NCI-H187 (cell line): Measurements from ENCODE around the gene TBX4.
"Not testable (repeated sequence)": the region's sequence is repeated elsewhere in the genome, so short reads cannot be mapped to it uniquely, and the experiment has no call there.

Source experiments
- DNase-seq, 2 experiments: peaks; one replicate each; lab custom pipeline; 2025; lab: John Stamatoyannopoulos, UW

The TBX4 gene

DNA sequence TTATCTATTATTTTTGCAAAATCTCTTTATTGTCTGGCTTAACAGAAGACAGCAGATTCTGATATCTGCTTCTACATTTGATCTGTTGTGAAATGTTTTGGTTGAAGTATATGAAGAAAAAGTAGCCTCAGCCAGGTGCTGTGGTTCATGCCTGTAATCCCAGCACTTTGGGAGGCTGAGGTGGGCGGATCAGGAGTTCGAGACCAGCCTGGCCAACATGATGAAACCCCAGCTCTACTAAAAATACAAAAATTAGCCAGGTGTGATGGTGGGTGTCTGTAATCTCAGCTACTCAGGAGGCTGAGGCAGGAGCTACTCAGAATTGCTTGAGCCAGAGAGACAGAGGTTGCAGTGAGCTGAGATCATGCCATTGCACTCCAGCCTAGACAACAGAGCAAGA is 75.2 kb downstream of the TBX4 start:
- DNase-seq, result not testable (repeated sequence)

DNA sequence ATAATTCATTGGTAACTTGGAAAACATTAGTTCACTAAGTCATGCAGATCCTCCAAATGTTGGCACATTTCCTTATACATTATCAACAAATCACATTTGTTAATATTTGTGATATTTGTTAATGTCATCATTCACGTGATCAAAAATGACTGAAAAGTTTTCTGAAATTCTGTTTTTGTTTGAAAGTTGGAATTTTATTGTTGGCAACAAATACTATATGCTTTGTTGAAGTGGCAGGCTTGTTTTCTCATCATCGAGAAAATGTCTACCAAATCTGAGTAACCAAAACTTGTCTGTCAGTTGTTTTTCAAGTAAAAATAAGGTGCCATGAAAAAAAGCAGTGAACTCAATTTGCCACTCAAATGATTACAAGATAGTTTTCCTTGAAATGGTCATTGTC is 75.9 kb downstream of the TBX4 start:
- no peak for DNase-seq

GRCh38 chr17:61531223-61531622 is 79.0 kb downstream of the TBX4 start:
- no peak for DNase-seq

DNA sequence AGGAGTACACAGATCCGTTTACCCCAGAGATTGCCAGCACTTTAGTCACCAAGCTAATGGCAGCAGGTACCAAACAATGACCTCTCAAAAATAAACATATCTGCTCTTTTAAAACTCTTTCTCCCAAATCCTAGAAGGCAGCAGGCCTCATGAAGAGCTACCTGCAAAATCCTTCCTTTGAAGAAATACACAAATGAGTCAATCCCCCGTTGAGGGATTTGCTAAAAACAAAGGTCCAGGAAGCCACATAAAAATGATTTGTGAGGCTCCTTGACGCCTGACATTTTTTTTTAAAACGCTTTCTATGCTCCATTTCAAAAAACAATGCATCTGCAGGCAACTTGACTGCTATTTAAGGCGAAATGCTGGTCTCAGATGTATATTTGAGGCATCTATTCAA is 80.6 kb downstream of the TBX4 start:
- peak; percentile 16 to 31 for DNase-seq

DNA sequence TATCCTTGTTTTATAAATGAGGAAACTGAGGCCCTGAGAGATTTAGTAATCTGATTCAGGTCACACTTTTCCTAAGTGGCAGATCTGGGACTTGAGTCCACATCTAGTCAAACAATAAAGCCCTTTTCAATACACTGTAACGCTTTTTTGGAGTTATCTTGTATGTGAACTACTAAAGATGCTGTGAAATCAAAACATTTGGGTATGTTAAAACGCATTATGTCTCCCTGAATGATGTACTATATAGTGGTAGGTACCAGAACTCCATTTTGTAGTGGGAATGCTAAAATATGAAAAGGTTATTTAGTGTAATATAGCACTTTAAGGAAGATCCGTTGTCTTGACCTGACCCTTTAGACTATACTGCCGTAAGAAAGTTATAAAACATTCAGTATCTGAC is 81.6 kb downstream of the TBX4 start:
- no peak for DNase-seq

GRCh38 chr17:61534414-61534813 is 82.2 kb downstream of the TBX4 start:
- DNase-seq, result no peak
